GM12878 (cell line): ENCODE data around the gene NHS. TPM values are rescaled to one million over a fixed set of nuclear protein-coding genes. Genes with fewer than 3 reads are reported as not detected.

Source experiments
- ATAC-seq: fragments of 200-7000 bp; cut with Tn5 transposase; 3 replicates; pipeline ENCODE4 v1.9.1; 2020; ENCODE audit warnings: mild to moderate bottlenecking, moderate library complexity
- BruUV-seq: library from RNA; stranded (reverse); fragments of 400-500 nt; replicated peaks from 2 replicates; lab custom pipeline; 2021; lab: Mats Ljungman, UMichigan
- CTCF ChIA-PET: fragments of 300-600 bp; sonication (Branson Sonifier 250); formaldehyde crosslinking; extraction: SDS; loops from one replicate; lab custom pipeline; 2021; ENCODE audit warnings: inconsistent platforms; lab: Yijun Ruan, JAX
- POLR2A ChIA-PET: fragments of 350-600 bp; formaldehyde crosslinking; extraction: SDS; loops from one replicate; lab custom pipeline; 2021; ENCODE audit warnings: inconsistent platforms; lab: Charles Lee
- RAD21 ChIA-PET: fragments of 300-600 bp; sonication (Branson Sonifier 250); formaldehyde crosslinking; loops from one replicate; lab custom pipeline; 2023; ENCODE audit warnings: antibody characterized with exemption; ENCODE audit not compliant: unreplicated experiment; lab: Charles Lee
- SMC1A ChIA-PET: fragments of 300-600 bp; sonication (Branson Sonifier 250); formaldehyde crosslinking; loops from one replicate; lab custom pipeline; 2023; ENCODE audit not compliant: unreplicated experiment, uncharacterized antibody; lab: Charles Lee
- DNase-seq: peaks from one replicate; pipeline ENCODE4 v3.0.0-alpha.2; 2011; ENCODE audit warnings: low read depth, low spot score
- FAIRE-seq: peaks from 3 replicates; lab custom pipeline; 2011; peaks lifted over from hg19 to GRCh38; lab: Jason Lieb, UNC
- H2AFZ ChIP-seq: 2 replicates; pipeline ENCODE4 v1.6.0; 2011; ENCODE audit warnings: low read depth, low read length, control low read depth; ENCODE audit not compliant: control insufficient read depth
- H3K27ac ChIP-seq: 2 replicates; pipeline ENCODE4 v1.5.1; 2011; ENCODE audit warnings: control low read depth; ENCODE audit not compliant: control insufficient read depth, insufficient read depth
- H3K27me3 ChIP-seq, 2 experiments: replicated peaks in 1 of 2; 2 replicates each; pipeline versions ENCODE4 v1.6.0 to v1.6.1; 2011; ENCODE audit warnings: low read length in 1 of 2; ENCODE audit not compliant: control insufficient read depth in 2 of 2, insufficient read depth in 2 of 2
- H3K36me3 ChIP-seq, 2 experiments: 2 replicates each; pipeline ENCODE4 v1.5.1; 2011; ENCODE audit warnings: low read length in 1 of 2; ENCODE audit not compliant: control insufficient read depth in 2 of 2, insufficient read depth in 2 of 2
- H3K4me1 ChIP-seq: 2 replicates; pipeline ENCODE4 v1.6.1; 2011; ENCODE audit warnings: mild to moderate bottlenecking, low read length, moderate library complexity, mixed read lengths; ENCODE audit not compliant: control insufficient read depth, insufficient read depth
- H3K4me2 ChIP-seq: 2 replicates; pipeline ENCODE4 v1.6.0; 2011; ENCODE audit warnings: control low read depth; ENCODE audit not compliant: control insufficient read depth, insufficient read depth
- H3K4me3 ChIP-seq: fragments of 200-600 bp; sonication (generic); 2 replicates; pipeline ENCODE4 v1.5.1; 2016
- H3K79me2 ChIP-seq: 2 replicates; pipeline ENCODE4 v1.6.0; 2011; ENCODE audit warnings: low read length; ENCODE audit not compliant: control insufficient read depth, insufficient read depth
- H3K9ac ChIP-seq: 2 replicates; pipeline ENCODE4 v1.8.0; 2011; ENCODE audit warnings: low read length, control low read depth, mixed read lengths; ENCODE audit not compliant: control insufficient read depth, insufficient read depth
- H3K9me3 ChIP-seq: replicated peaks from 3 replicates; pipeline ENCODE4 v1.5.1; 2011; ENCODE audit warnings: mild to moderate bottlenecking, low read length; ENCODE audit not compliant: control insufficient read depth, insufficient read depth
- H4K20me1 ChIP-seq: 2 replicates; pipeline ENCODE4 v1.6.0; 2011; ENCODE audit not compliant: control insufficient read depth, insufficient read depth
- BRCA1 ChIP-seq: IDR thresholded peaks from 2 replicates; pipeline ENCODE4 v1.6.1; 2011; ENCODE audit warnings: low read depth, low read length, improper control_type of control experiment
- CHD1 ChIP-seq: IDR thresholded peaks from 2 replicates; pipeline ENCODE4 v1.6.1; 2012; ENCODE audit warnings: low read depth, low read length, improper control_type of control experiment
- CHD4 ChIP-seq: fragments of 200-600 bp; sonication (generic); IDR thresholded peaks from 2 replicates; pipeline ENCODE4 v1.6.1; 2016; ENCODE audit warnings: mild to moderate bottlenecking
- CTCF ChIP-seq, 3 experiments: IDR thresholded peaks in 2 of 3; conservative IDR thresholded peaks in 1 of 3; 2 replicates each; pipeline ENCODE4 v1.5.1; 2011; ENCODE audit warnings: low read depth in 3 of 3, low read length in 3 of 3, mild to moderate bottlenecking in 3 of 3, control low read depth in 2 of 3, moderate library complexity in 2 of 3, inconsistent platforms in 1 of 3, mixed read lengths in 1 of 3; ENCODE audit not compliant: control insufficient read depth in 2 of 3, insufficient read depth in 1 of 3; ENCODE audit errors: extremely low read depth in 1 of 3
- EP300 ChIP-seq, 2 experiments: fragments of 150-350 bp in 1 of 2; IDR thresholded peaks; 2 replicates each; pipeline ENCODE4 v1.6.1; 2011 to 2012; ENCODE audit warnings: low read depth in 2 of 2, low read length in 2 of 2, borderline replicate concordance in 1 of 2, improper control_type of control experiment in 1 of 2, inconsistent platforms in 1 of 2; ENCODE audit not compliant: control insufficient read depth in 1 of 2
- ETV6 ChIP-seq, 2 experiments: fragments of 450-650 bp in 1 of 2; IDR thresholded peaks in 1 of 2; conservative IDR thresholded peaks in 1 of 2; 2 replicates each; pipeline ENCODE4 v1.6.1; 2014; ENCODE audit warnings: antibody characterized with exemption in 1 of 2, borderline replicate concordance in 1 of 2, low read depth in 1 of 2, mild to moderate bottlenecking in 1 of 2, moderate library complexity in 1 of 2
- IKZF2 ChIP-seq, 2 experiments: fragments of 450-650 bp; IDR thresholded peaks; 2 replicates each; pipeline ENCODE4 v1.6.1; 2017; ENCODE audit warnings: mild to moderate bottlenecking in 2 of 2, moderate library complexity in 2 of 2
- JUNB ChIP-seq: IDR thresholded peaks from 2 replicates; pipeline ENCODE4 v1.6.1; 2016; ENCODE audit warnings: antibody characterized with exemption, mild to moderate bottlenecking
- MEF2B ChIP-seq: fragments of 450-650 bp; IDR thresholded peaks from 2 replicates; pipeline ENCODE4 v1.6.1; 2018; ENCODE audit warnings: mild to moderate bottlenecking, moderate library complexity; ENCODE audit not compliant: partially characterized antibody, poor library complexity, severe bottlenecking
- NFYA ChIP-seq: IDR thresholded peaks from 2 replicates; pipeline ENCODE4 v1.6.1; 2011; ENCODE audit warnings: low read depth, mild to moderate bottlenecking, low read length, improper control_type of control experiment, borderline replicate concordance
- POLR2AphosphoS5 ChIP-seq: IDR thresholded peaks from 2 replicates; pipeline ENCODE4 v1.6.1; 2011; ENCODE audit warnings: mild to moderate bottlenecking, low read length, inconsistent platforms
- RBBP5 ChIP-seq: fragments of 200-600 bp; sonication (generic); conservative IDR thresholded peaks from 2 replicates; pipeline ENCODE4 v1.6.1; 2016
- RELA ChIP-seq: fragments of 450-650 bp; IDR thresholded peaks from 2 replicates; pipeline ENCODE4 v1.8.0; 2014; ENCODE audit warnings: borderline replicate concordance; ENCODE audit not compliant: partially characterized antibody
- STAT1 ChIP-seq: fragments of 450-650 bp; conservative IDR thresholded peaks from 2 replicates; pipeline ENCODE4 v1.6.1; 2014; ENCODE audit warnings: antibody characterized with exemption, mild to moderate bottlenecking
- TCF7 ChIP-seq: IDR thresholded peaks from 2 replicates; pipeline ENCODE4 v1.6.1; 2014; ENCODE audit warnings: antibody characterized with exemption, borderline replicate concordance
- USF1 ChIP-seq: IDR thresholded peaks from 2 replicates; pipeline ENCODE4 v1.6.1; 2011; ENCODE audit warnings: borderline replicate concordance, low read depth, mild to moderate bottlenecking, moderate library complexity, mixed read lengths, low read length; ENCODE audit not compliant: insufficient read depth; ENCODE audit errors: extremely low read length
- ZNF207 ChIP-seq: fragments of 450-650 bp; IDR thresholded peaks from 2 replicates; pipeline ENCODE4 v1.6.1; 2014; ENCODE audit warnings: antibody characterized with exemption, mild to moderate bottlenecking, borderline replicate concordance
- ZNF274 ChIP-seq: IDR thresholded peaks from one replicate; pipeline ENCODE4 v1.8.0; 2011; ENCODE audit not compliant: insufficient read length, insufficient read depth
- ZZZ3 ChIP-seq: IDR thresholded peaks from 2 replicates; pipeline ENCODE4 v1.6.1; 2011; ENCODE audit warnings: low read depth; ENCODE audit not compliant: control insufficient read depth, insufficient read length
- WGBS: methylation state at CpG from one replicate; pipeline ENCODE4 v1.1.6; 2016; ENCODE audit warnings: low lambda C conversion rate; ENCODE audit not compliant: insufficient replicate concordance, insufficient coverage; ENCODE audit errors: missing lambda C conversion rate; 5-methylcytosine and 5-hydroxymethylcytosine counted together
- in situ Hi-C: fragments of 300-500 bp; cut with MboI; formaldehyde crosslinking; loops from 9 replicates; pipeline ENCODE4 v1.14.3; 2018; ENCODE audit warnings: mixed read lengths
- intact Hi-C: fragments of 100-400 bp; cut with micrococcal nuclease; formaldehyde crosslinking; loops from one replicate; pipeline ENCODE4 v1.14.2; 2022; ENCODE audit not compliant: unreplicated experiment
- polyA plus RNA-seq, 11 experiments: library from polyadenylated mRNA; depleted of rRNA in 4 of 11; unstranded in 6 of 11; stranded (reverse) in 5 of 11; fragments of >200 nt; fragmentation: Nextera tagmentation in 4 of 11; fragmentation: Illumina TruSeq in 1 of 11; extraction: Ambion mirVana in 4 of 11; extraction: Trizol in 1 of 11; gene quantifications; 1 replicate in 1 of 11; 2 replicates in 10 of 11; pipeline versions ENCODE4 v1.2.1 to v1.2.3, GENCODE V29; 2011 to 2016; ENCODE audit warnings: inconsistent platforms in 2 of 11, missing spikeins in 2 of 11, low read depth in 1 of 11
- total RNA-seq, 4 experiments: library from RNA; depleted of rRNA in 3 of 4; stranded (reverse); fragments of >200 nt in 3 of 4; fragmentation: Illumina TruSeq in 1 of 4; extraction: Trizol in 1 of 4; gene quantifications; 2 replicates each; pipeline versions ENCODE4 v1.2.1 to v1.2.3, GENCODE V29; 2013 to 2021

Gene NHS
- total and polyA plus RNA-seq, 10 of the 15 experiments (the other 5 are each of a cell fraction or from before 2014, with no cell fraction given), result under 0.01 to 0.07 (median 0.03) TPM; not detected in 7

- TF ChIP-seq ZNF207 (no peak), STAT1 (no peak), CHD1 (no peak), JUNB (no peak)
- TF ChIP-seq, all 136 proteins: peak for 0
Observed at GRCh38 chrX:17414839-17415238, 39.8 kb downstream of the NHS start (continued).

GRCh38 chrX:17415242-17415810, 40.3 kb downstream of the NHS start:
- Histone ChIP-seq H3K9me3 (no peaks in the 10 kb centered on the region), H2AFZ (no peak overlapping the region), H3K4me1 (no peaks in the 10 kb centered on the region), H3K36me3 (no peaks in the 10 kb centered on the region), H3K27me3 (no peaks in the 10 kb centered on the region), H3K79me2 (no peaks in the 10 kb centered on the region), H3K4me3 (no peak overlapping the region), H4K20me1 (no peaks in the 10 kb centered on the region), H3K9ac (no peak overlapping the region), H3K4me2 (no peak overlapping the region), H3K27ac (no peak overlapping the region)
- WGBS, result 14% methylated on average over 3 of the region's 3 CpGs
- ChIA-PET POLR2A (no interaction called here), SMC1A (no interaction called here), CTCF (no interaction called here), RAD21 (no interaction called here)
- in situ Hi-C loops (no loop called here), intact Hi-C loops (no loop called here)
- FAIRE-seq, result no peak
- DNase-seq, result no peak
- ATAC-seq, result no peak
- no TSS peak for BruUV-seq
- TF ChIP-seq NFYA (no peak), ZZZ3 (no peak), CHD4 (no peak), IKZF2 (IDR thresholded peaks at IDR 0.05) (no peak), MEF2B (no peak), TCF7 (no peak), BRCA1 (no peak), RELA (no peak), ETV6 (conservative IDR thresholded peaks at IDR 0.05 in 1 of 2, IDR thresholded peaks at IDR 0.05 in 1 of 2; ENCODE audit: borderline replicate concordance in 1 of 2, low read depth in 1 of 2) (no peak), RBBP5 (no peak), EP300 (IDR thresholded peaks at IDR 0.05; ENCODE audit: borderline replicate concordance in 1 of 2, control insufficient read depth in 1 of 2, low read depth in 2 of 2, low read length in 2 of 2) (no peak), POLR2AphosphoS5 (no peak), ZNF274 (no peak), CTCF (IDR thresholded peaks at IDR 0.05 in 2 of 3, conservative IDR thresholded peaks at IDR 0.05 in 1 of 3; ENCODE audit: control insufficient read depth in 2 of 3, extremely low read depth in 1 of 3, insufficient read depth in 1 of 3, low read depth in 3 of 3, low read length in 3 of 3) (no peak), USF1 (no peak)
